Naive thymus-derived CD4-positive, alpha-beta T cell (primary cell): ENCODE data around the gene MYOZ3. TPM values are rescaled to one million over a fixed set of nuclear protein-coding genes. Genes with fewer than 3 reads are reported as not detected.
A peak's percentile ranks its signal among the peaks of the same experiment; 100 is the strongest.

Experiments used
- ATAC-seq: fragments of 150-1000 bp; cut with Tn5 transposase; 2 replicates; pipeline ENCODE4 v1.10.0; 2021; ENCODE audit warnings: mild to moderate bottlenecking, moderate library complexity
- CTCF ChIA-PET: fragments of 350-600 bp; sonication (Branson Sonifier 250); formaldehyde crosslinking; loops from one replicate; lab custom pipeline; 2021; ENCODE audit warnings: antibody characterized with exemption; lab: Charles Lee
- POLR2A ChIA-PET: fragments of 350-600 bp; sonication (Branson Sonifier 250); formaldehyde crosslinking; loops from one replicate; lab custom pipeline; 2021; ENCODE audit warnings: antibody characterized with exemption, inconsistent platforms; lab: Charles Lee
- DNase-seq, 9 donors: peaks; one replicate each; pipeline versions ENCODE4 v3.0.0 to v3.0.0-alpha.2; 2020 to 2022; ENCODE audit warnings: mixed read lengths in 1 of 9
- H3K27ac ChIP-seq: one replicate; pipeline ENCODE4 v1.7.0; 2013; ENCODE audit warnings: mild to moderate bottlenecking, low read depth, low read length, moderate library complexity
- H3K27me3 ChIP-seq, 2 donors: one replicate each; pipeline ENCODE4 v1.7.0; 2013; ENCODE audit warnings: low read length in 2 of 2, mild to moderate bottlenecking in 2 of 2, moderate library complexity in 2 of 2; ENCODE audit not compliant: control insufficient read depth in 2 of 2, insufficient read depth in 2 of 2
- H3K36me3 ChIP-seq, 3 experiments: 1 replicate in 2 of 3; 2 replicates in 1 of 3; pipeline ENCODE4 v1.7.0; 2013; ENCODE audit warnings: low read length in 3 of 3, mild to moderate bottlenecking in 3 of 3, moderate library complexity in 1 of 3; ENCODE audit not compliant: insufficient read depth in 3 of 3, control insufficient read depth in 2 of 3
- H3K4me1 ChIP-seq, 2 donors: one replicate each; pipeline ENCODE4 v1.7.0; 2013; ENCODE audit warnings: low read length in 2 of 2, mild to moderate bottlenecking in 2 of 2, moderate library complexity in 1 of 2; ENCODE audit not compliant: control insufficient read depth in 2 of 2, insufficient read depth in 2 of 2
- H3K4me3 ChIP-seq: 2 replicates; pipeline ENCODE4 v1.7.0; 2013; ENCODE audit warnings: mild to moderate bottlenecking, low read length
- H3K9me3 ChIP-seq, 3 experiments: 1 replicate in 2 of 3; 2 replicates in 1 of 3; pipeline ENCODE4 v1.7.0; 2013; ENCODE audit warnings: low read length in 3 of 3; ENCODE audit not compliant: control insufficient read depth in 2 of 3
- H3K27ac Mint-ChIP-seq, 9 donors: one replicate each; pipeline ENCODE4 v1.8.0; 2020 to 2022; ENCODE audit warnings: mixed read lengths in 9 of 9, mild to moderate bottlenecking in 8 of 9, moderate library complexity in 5 of 9, inconsistent platforms in 2 of 9
- H3K27me3 Mint-ChIP-seq, 5 donors: one replicate each; pipeline ENCODE4 v1.8.0; 2021 to 2022; ENCODE audit warnings: mixed read lengths in 5 of 5, mild to moderate bottlenecking in 1 of 5
- H3K36me3 Mint-ChIP-seq, 5 donors: one replicate each; pipeline ENCODE4 v1.8.0; 2020 to 2022; ENCODE audit warnings: mixed read lengths in 5 of 5, mild to moderate bottlenecking in 3 of 5, inconsistent platforms in 1 of 5
- H3K4me1 Mint-ChIP-seq, 7 donors: one replicate each; pipeline ENCODE4 v1.8.0; 2020 to 2022; ENCODE audit warnings: mixed read lengths in 7 of 7, mild to moderate bottlenecking in 3 of 7, inconsistent platforms in 1 of 7
- H3K4me3 Mint-ChIP-seq, 10 donors: one replicate each; pipeline ENCODE4 v1.8.0; 2020 to 2022; ENCODE audit warnings: mild to moderate bottlenecking in 10 of 10, mixed read lengths in 10 of 10, moderate library complexity in 6 of 10, inconsistent platforms in 2 of 10
- H3K9me3 Mint-ChIP-seq, 11 donors: one replicate each; pipeline ENCODE4 v1.8.0; 2020 to 2022; ENCODE audit warnings: mixed read lengths in 11 of 11, mild to moderate bottlenecking in 4 of 11, inconsistent platforms in 1 of 11, moderate library complexity in 1 of 11
- intact Hi-C, 2 donors: fragments of 100-400 bp; cut with micrococcal nuclease; formaldehyde crosslinking; loops; one replicate each; pipeline ENCODE4 v1.15.1; 2023
- polyA plus RNA-seq, 2 donors: library from polyadenylated mRNA; unstranded; fragments of 300-500 nt; fragmentation: Illumina TruSeq; gene quantifications; one replicate each; pipeline ENCODE4 v1.2.3, GENCODE V29; 2021
- total RNA-seq, 6 experiments: library from RNA in 5 of 6; stranded (reverse) in 5 of 6; gene quantifications; 1 replicate in 5 of 6; 2 replicates in 1 of 6; pipeline ENCODE4 v1.2.3 and lab custom pipeline; 2021 to 2026

The MYOZ3 gene
- total and polyA plus RNA-seq, 7 experiments from 2014 or later, result 0.15 TPM; not detected in 6

DNA sequence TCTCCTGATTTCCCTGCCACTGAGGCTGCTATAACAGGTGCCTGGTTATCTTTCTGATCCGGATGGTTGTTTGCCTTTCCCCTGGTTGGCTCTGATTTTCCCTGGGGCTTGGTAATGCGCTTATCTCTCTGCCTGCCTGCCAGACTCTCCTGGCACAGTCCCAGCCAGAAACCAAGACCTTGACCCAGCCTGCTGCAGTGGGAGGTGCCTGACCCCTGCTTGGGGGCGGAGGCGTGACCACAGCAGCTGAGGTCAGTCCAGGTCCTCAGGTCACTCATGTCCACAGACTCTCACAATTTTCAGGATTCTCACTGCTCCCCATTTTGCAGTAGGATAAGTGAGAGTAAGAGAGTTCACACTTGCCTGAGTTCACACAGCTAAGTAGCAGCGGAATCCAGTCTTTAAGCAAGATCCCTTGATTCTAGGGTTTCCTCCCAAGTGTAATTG lies 45.0 kb upstream of the MYOZ3 start:
- no peaks in the 10 kb centered on the region for H3K36me3 Mint-ChIP-seq
- DNase-seq, result no peak
- Histone ChIP-seq H3K4me1 (no peaks in the 10 kb centered on the region), H3K27me3 (no peaks in the 10 kb centered on the region), H3K4me3 (no peak overlapping the region), H3K9me3 (no peaks in the 10 kb centered on the region), H3K27ac (no peak overlapping the region), H3K36me3 (no peaks in the 10 kb centered on the region)
- H3K27me3 Mint-ChIP-seq, result peaks cover 0 to 7% (median 0%) of the 10 kb centered on the region in 5 donors
- H3K4me3 Mint-ChIP-seq, result no peak overlapping the region
- intact Hi-C loops, result no loop called here
- no peaks in the 10 kb centered on the region for H3K4me1 Mint-ChIP-seq
- ChIA-PET CTCF (no interaction called here), POLR2A (no interaction called here)
- H3K9me3 Mint-ChIP-seq, result no peaks in the 10 kb centered on the region
- ATAC-seq, result no peak
- H3K27ac Mint-ChIP-seq, result no peak overlapping the region

DNA sequence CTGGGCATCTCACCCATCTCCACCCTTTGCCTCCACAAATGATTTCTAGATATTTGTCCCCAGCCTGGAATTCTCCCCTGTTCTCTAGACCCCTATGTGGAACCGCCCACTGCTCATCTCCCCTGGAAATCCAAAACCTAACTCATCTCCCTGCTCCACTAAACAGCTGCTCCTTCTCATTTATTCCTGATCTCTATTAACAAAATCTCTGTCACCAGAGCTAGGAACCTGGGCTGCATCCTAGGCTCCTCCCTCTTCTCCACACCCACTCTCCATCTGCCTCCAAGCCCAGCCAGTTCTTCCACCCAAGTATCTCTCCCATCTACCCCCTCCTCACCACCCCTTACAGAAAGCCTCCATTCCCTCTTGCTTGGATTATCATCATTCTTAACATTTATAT lies 44.5 kb upstream of the MYOZ3 start:
- no peaks in the 10 kb centered on the region for H3K36me3 ChIP-seq
- H3K9me3 Mint-ChIP-seq, result no peaks in the 10 kb centered on the region
- no peak overlapping the region for H3K4me3 ChIP-seq
- no peak for ATAC-seq
- no peak overlapping the region for H3K27ac ChIP-seq
- no peaks in the 10 kb centered on the region for H3K4me1 Mint-ChIP-seq
- ChIA-PET POLR2A (no interaction called here), CTCF (no interaction called here)
- H3K27me3 Mint-ChIP-seq, result peaks cover 0 to 7% (median 0%) of the 10 kb centered on the region in 5 donors
- no peaks in the 10 kb centered on the region for H3K4me1 ChIP-seq
- H3K36me3 Mint-ChIP-seq, result no peaks in the 10 kb centered on the region
- no peaks in the 10 kb centered on the region for H3K27me3 ChIP-seq
- H3K27ac Mint-ChIP-seq, result no peak overlapping the region
- no peak for DNase-seq
- H3K9me3 ChIP-seq, result no peaks in the 10 kb centered on the region
- no peak overlapping the region for H3K4me3 Mint-ChIP-seq
- intact Hi-C loops, result no loop called here

DNA sequence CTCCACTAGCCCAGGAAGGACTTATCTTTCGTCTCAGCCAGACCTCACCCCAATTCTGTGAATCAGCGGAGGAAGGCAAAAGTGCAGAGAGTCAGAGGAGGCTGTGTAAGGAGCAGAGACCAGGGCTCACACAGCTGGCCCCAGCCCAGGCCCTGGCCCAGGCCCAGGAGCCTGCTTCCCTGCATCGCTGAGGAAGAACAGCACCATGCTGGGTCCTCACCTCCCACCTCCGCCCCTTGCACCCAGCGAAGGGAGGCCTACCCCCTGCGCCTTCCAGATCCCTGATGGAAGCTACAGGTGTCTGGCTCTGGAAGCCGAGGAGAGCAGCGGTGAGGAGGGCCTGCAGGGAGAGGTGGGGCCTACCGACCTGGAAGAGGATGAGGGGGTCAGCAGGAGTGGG lies 42.9 kb upstream of the MYOZ3 start:
- DNase-seq (no peak), ATAC-seq (no peak)
- Histone ChIP-seq H3K27ac (no peak overlapping the region), H3K36me3 (no peaks in the 10 kb centered on the region), H3K4me3 (no peak overlapping the region), H3K9me3 (no peaks in the 10 kb centered on the region), H3K4me1 (peaks cover 0 to 2% of the 10 kb centered on the region in 2 donors), H3K27me3 (no peaks in the 10 kb centered on the region)
- ChIA-PET POLR2A (no interaction called here), CTCF (no interaction called here)
- no peak overlapping the region for H3K4me3 Mint-ChIP-seq
- H3K27ac Mint-ChIP-seq, result no peak overlapping the region
- H3K4me1 Mint-ChIP-seq, result peaks cover 0 to 5% (median 4%) of the 10 kb centered on the region in 7 donors
- intact Hi-C loops, result no loop called here
- H3K9me3 Mint-ChIP-seq, result no peaks in the 10 kb centered on the region
- peaks cover 0 to 13% (median 0%) of the 10 kb centered on the region in 5 donors for H3K27me3 Mint-ChIP-seq
- no peaks in the 10 kb centered on the region for H3K36me3 Mint-ChIP-seq

DNA sequence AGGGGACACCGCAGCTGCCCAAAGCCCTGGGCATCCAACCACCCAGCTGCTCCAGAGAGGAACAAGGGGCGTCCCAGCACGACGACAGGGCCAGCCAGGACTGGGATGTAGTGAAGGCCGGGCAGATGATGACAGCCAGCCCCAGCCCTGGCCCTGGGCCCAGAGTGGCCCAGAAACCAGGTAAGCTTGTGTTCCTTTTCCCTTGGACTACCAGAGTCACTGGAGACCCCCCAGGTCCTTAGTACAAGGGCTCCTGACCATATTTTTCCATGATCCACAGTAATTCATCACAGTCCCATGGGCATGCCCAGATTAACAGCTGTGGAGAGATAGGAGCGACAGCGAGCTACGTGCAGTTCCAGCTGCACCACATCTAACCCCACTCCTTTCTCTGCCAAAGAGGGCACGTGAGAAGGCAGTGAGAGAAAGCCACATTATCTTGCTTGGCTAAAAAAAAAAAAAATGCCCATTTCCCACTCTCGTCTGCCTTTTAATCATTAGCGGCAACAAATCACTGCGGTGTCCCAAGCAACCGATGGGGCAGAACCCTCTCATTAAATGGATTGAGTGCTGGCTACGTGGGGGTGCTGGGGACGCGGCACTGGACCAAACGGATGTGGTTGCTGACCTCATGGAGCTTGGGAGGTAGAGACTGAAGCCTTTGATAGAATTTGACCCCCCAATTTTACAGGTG lies 42.3 kb upstream of the MYOZ3 start:
- intact Hi-C loops, result no loop called here

DNA sequence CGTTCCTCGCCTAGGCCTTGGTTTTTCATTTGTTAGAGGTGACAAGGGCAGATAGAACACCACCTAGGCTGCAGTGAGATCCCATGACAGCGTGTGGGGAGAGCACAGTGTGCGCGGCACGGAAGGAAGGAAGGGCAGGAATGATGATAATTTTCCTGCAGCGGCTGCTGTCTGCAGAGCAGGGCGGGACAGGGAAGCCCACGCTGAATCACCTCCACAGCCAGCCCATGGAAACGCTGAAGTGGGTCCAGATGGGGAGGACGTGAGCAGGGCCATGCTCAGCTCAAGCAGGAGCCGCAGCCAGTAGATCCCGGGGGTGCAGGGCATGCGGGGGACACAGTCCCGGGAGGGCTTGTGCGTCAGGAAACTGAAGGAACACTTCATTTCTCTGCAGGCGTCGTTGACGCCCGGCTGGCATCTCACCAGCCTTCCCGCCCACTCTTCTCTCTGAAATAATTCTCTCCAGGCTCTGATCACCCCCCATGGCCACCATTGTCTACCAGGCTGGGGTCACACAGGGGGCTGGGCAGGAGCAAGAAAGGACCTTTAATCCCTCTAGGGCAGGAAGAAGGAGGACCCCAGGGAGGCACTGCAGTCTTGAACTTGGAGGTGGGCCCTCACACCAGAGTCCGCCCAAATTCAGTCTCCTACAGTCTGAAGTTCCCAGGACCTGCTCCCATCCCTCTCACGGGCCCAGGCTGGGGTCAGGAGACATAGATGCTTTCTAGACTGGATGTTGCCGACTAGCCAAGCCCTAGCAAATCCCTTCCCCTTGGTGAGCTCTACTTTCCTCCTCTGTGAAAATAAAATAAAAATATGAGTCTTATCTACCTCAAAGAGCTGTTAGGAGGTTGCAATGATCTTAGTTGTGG lies 41.5 kb upstream of the MYOZ3 start:
- Mint-ChIP-seq H3K36me3 (peaks cover 0 to 2% (median 0%) of the 10 kb centered on the region in 5 donors), H3K27ac (peak overlapping the region in 1 of 9 donors; percentile 41), H3K4me3 (no peak overlapping the region), H3K27me3 (peaks cover 0 to 25% (median 6%) of the 10 kb centered on the region in 5 donors), H3K9me3 (peaks cover 0 to 1% (median 0%) of the 10 kb centered on the region in 11 donors), H3K4me1 (peaks cover 8 to 19% (median 18%) of the 10 kb centered on the region in 7 donors)
- ATAC-seq, result no peak
- ChIA-PET POLR2A (no interaction called here), CTCF (no interaction called here)
- no peak overlapping the region for H3K27ac ChIP-seq
- no peak overlapping the region for H3K4me3 ChIP-seq
- intact Hi-C loops, result no loop called here
- DNase-seq, result no peak
- peaks cover 0 to 11% of the 10 kb centered on the region in 2 donors for H3K4me1 ChIP-seq
- no peaks in the 10 kb centered on the region for H3K27me3 ChIP-seq
- no peaks in the 10 kb centered on the region for H3K36me3 ChIP-seq
- no peaks in the 10 kb centered on the region for H3K9me3 ChIP-seq

More for the DNA sequence above, 42.3 kb upstream of the MYOZ3 start:
- peaks cover 0 to 8% of the 10 kb centered on the region in 2 donors for H3K4me1 ChIP-seq
- no peaks in the 10 kb centered on the region for H3K27me3 ChIP-seq
- H3K9me3 Mint-ChIP-seq, result no peaks in the 10 kb centered on the region
- H3K4me3 ChIP-seq, result no peak overlapping the region
- POLR2A ChIA-PET, result no interaction called here
- CTCF ChIA-PET, result no interaction called here
- H3K27me3 Mint-ChIP-seq, result peaks cover 0 to 18% (median 0%) of the 10 kb centered on the region in 5 donors
- ATAC-seq (no peak), DNase-seq (no peak)
- no peak overlapping the region for H3K4me3 Mint-ChIP-seq
- H3K27ac Mint-ChIP-seq, result no peak overlapping the region
- peaks cover under 1 to 11% (median 10%) of the 10 kb centered on the region in 7 donors for H3K4me1 Mint-ChIP-seq
- H3K27ac ChIP-seq, result no peak overlapping the region
- H3K36me3 Mint-ChIP-seq, result no peaks in the 10 kb centered on the region
- no peaks in the 10 kb centered on the region for H3K36me3 ChIP-seq
- H3K9me3 ChIP-seq, result no peaks in the 10 kb centered on the region

DNA sequence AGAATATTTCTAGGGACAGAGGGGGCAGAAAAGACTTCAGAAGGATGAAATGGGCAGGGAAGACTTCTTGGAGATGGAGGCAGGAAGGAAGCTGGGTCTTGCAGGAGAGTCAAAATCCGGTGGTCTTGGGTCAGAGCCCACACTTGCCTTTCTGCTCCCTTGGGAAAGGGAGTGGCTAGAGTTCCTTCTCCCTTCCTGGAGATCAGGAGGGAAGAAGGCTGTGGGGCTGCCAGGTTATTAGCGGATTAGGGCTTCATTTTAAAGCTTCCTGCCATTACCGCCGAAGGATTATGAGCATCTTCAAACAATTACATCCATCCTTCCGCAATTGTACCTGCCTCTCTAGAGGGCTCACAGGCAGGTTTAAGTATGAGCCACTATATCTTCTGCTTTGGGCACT lies 39.8 kb upstream of the MYOZ3 start:
- H3K27ac ChIP-seq, result no peak overlapping the region
- peaks cover 0 to 1% (median 0%) of the 10 kb centered on the region in 11 donors for H3K9me3 Mint-ChIP-seq
- intact Hi-C loops, result no loop called here
- CTCF ChIA-PET, result no interaction called here
- H3K4me1 ChIP-seq, result peaks cover 0 to 20% of the 10 kb centered on the region in 2 donors
- no peaks in the 10 kb centered on the region for H3K36me3 ChIP-seq
- peak overlapping the region in 1 of 9 donors; percentile 56 for H3K27ac Mint-ChIP-seq
- no peak for DNase-seq
- no peak for ATAC-seq
- peaks cover 0 to 2% (median 0%) of the 10 kb centered on the region in 5 donors for H3K36me3 Mint-ChIP-seq
- no peaks in the 10 kb centered on the region for H3K27me3 ChIP-seq
- no peak overlapping the region for H3K4me3 ChIP-seq
- POLR2A ChIA-PET, result no interaction called here
- H3K4me3 Mint-ChIP-seq, result no peak overlapping the region
- peaks cover 8 to 22% (median 18%) of the 10 kb centered on the region in 7 donors for H3K4me1 Mint-ChIP-seq
- no peaks in the 10 kb centered on the region for H3K9me3 ChIP-seq
- H3K27me3 Mint-ChIP-seq, result peaks cover 0 to 31% (median 6%) of the 10 kb centered on the region in 5 donors
